ENCODE measurements around the gene SIRT2. TPM values are rescaled to one million over a fixed set of nuclear protein-coding genes. Genes with fewer than 3 reads are reported as not detected.
A peak's percentile ranks its signal among the peaks of the same experiment; 100 is the strongest.

The SIRT2 gene
- total RNA-seq, 1 donor from 2014 or later = 1,616 TPM

DNA sequence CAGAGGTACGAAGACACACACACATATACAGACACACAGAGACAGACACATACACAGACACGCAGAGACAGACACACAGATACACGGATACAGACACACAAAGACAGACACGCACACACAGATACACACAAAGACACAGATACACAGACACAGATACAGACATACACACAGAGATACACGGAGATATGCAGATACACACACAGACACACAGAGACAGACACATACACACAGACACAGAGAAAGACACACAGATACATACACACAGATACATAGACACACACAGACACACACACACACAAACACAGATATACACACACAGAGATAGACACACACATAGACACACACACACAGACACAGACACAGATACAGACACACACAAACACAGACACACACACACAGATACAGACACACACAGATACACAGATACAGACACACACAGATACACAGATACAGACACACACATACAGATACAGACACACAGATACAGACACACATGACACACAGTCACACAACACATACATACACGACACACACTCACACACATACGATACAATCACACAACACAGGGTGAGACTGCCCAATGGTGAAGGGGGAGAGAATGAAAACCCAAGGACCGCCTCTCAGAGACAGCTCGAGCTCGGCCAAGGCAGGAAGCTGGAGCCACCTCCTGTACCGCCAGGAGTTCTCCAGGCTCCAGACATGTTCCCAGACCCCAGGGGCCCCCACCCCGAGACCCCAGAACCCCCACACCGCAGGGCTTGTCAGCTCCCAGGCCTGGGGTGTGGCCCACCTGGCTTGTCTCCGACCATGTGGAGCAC is 21.4 kb upstream of the SIRT2 start:
- no peak for DNase-seq (ENCODE audit: low read depth)

DNA sequence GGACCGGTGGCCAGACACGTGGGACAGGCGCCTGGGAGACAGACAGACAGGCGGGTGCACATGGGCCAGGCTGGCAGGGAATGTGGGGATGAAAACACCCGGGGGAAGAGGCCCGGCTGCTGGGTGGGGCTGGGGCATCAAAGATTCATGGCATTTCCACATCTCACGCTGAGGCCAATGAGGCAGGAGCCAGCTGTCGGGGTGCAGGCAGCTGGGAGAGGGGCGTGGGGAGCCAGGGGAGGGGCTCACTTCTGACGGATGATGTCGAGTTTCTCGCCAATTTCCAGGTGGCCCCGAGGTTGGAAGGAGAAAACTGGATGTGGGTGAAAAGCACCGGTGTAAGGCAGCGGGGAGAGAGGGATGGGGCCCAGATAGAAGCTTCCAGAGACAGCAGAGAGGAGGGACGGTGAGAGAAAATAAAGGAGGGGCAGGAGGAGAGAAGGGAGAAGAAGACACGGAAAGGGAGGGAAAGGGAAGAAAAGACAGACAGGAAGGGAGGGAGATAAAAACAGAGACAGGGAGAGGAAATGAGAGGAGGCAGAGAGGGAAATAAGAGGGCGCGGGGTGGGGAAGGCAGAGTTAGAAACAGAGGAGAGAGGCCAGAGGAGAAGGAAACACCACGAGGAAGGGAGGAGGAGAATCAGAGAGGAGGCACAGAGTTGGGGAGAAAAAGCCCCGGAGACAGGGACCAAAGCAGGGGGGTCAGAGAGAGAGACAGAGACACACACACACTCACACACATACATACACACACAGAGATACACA is 20.6 kb upstream of the SIRT2 start:
- peak; percentile 73 for DNase-seq (ENCODE audit: low read depth)

DNA sequence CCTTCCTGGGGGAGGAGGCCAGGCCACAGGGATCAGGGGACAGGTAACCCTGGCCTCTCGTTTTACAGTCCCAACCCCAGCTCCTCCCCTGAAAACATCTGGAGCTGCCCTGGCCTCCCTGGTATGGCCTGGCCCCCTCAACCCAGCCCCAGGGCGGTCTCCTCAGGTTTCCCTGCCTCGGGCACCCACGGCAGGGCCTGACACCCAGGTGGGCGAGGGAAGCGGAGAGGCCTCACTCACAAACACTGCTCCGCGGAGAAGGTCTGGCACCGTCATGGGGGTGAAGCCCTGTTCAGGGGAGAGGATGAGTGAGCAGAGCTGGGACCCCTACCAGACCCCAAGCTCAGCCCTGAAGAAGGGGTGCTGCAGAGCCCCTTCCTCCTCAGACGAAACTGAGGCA is 19.1 kb upstream of the SIRT2 start:
- DNase-seq (ENCODE audit: low read depth) = no peak

DNA sequence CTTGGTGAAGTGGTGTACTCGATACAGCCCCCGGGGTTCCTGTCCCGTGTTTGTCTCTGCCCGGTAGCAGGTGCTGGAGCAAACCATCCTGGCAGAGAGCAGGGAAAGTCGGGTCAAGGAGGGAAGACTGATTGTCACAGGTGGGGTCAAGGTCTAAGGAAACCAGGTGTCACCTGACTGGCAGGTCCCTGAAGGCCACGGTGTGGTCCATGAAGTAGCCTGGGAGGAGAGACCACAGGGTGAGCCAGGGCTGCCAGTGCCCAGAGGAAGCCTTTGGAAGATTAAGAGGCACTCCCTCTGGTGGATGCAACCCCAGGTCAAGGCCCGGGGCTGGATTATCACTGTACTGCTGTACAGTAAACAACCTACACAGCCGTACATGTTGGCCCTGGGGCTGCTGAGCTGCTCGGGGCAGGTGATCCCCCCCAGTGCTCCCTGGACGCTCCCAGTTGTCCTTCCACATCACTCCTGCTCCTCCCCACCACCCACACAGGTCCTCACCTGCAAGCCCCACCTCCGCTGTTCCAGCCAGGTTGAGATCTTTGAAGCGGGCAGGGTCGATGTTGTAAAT is 18.6 kb upstream of the SIRT2 start:
- DNase-seq (ENCODE audit: low read depth) = peak; percentile 59

DNA sequence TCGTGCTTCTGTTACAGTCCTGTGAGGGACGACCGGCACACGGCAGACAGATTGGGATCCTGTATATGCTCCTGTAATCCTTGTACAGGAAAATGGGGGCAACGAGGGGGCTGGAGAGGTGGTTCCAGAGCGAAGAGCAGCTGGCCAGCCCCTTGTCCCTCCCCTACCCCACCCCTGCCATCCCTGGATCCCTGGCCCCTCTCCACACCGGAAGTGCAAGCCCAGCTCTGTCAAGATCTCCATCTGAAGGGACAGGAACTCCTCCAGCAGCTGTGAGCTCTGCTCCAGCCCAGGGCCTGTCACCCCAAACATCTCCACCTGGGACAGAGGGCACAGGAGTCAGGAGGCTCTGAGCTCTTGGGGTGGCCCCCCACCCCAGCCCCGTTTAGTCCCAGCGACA is 18.1 kb upstream of the SIRT2 start:
- DNase-seq (ENCODE audit: low read depth) = no peak

DNA sequence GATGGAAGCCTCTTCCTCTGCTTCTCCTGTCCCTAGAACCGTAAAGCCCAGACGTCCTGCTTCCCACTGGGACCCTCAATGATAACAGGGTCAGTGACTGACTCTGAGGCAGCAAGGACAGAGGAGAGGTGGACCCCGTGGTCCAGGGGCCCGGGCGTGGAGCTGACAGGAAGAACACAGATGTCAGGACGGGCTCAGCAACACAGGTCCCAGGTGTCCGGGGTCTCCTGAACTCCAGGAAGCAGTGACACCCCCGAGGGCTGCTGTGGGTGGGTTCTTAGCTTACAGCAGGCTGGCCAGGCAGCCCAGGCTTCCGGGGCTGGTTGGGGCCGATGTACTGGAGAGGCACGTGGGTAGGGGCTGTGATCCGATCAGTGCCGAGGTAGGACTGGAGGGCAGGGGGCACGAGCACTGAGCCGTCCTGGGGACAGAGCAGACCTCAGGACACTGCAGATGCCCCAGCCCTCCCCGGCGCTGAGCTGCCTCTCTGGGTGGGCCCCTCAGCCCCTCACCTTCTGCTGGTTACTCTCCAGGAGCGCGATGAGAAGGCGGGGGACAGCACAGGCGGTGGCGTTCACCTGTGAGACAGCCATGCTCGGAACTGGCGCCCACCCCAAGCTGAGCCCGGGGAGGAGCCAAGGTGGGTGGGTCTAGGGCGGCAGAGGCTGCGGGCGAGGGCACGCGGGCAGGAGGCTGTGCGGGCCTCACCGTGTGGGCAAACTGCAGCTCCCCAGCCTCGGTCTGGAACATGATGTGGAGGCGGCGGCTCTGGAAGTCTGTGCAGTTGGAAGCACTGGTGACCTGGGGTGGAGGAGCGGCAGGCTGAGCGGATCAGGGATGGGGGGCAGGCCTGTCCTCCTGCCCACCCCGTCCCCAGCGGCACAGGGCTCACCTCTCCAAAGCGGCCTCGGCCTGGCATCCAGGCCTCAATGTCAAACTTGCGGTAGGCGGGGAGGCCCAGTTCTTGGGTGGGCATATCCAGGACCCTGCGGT is 16.2 kb upstream of the SIRT2 start:
- DNase-seq (ENCODE audit: low read depth) = no peak

DNA sequence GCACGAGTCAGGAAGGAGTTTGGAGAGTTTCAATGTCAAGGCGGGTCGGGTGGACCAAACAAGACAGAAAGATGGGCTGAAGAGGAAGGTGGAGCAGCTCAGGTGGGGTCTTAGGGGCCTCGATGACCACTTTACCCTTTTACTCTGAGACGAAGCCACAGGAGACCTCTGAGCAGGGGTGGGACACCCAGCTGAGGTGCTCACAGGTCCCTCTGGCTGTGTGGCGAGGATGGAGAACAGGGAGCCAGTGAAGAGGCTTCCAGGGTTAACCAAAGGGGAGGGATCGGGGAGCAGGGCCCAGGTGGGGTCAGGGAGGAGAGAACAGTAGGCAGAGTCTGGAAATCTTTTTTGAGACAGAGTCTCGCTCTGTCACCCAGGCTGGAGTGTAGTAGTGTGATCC is 14.5 kb upstream of the SIRT2 start:
- DNase-seq (ENCODE audit: low read depth) = no peak

DNA sequence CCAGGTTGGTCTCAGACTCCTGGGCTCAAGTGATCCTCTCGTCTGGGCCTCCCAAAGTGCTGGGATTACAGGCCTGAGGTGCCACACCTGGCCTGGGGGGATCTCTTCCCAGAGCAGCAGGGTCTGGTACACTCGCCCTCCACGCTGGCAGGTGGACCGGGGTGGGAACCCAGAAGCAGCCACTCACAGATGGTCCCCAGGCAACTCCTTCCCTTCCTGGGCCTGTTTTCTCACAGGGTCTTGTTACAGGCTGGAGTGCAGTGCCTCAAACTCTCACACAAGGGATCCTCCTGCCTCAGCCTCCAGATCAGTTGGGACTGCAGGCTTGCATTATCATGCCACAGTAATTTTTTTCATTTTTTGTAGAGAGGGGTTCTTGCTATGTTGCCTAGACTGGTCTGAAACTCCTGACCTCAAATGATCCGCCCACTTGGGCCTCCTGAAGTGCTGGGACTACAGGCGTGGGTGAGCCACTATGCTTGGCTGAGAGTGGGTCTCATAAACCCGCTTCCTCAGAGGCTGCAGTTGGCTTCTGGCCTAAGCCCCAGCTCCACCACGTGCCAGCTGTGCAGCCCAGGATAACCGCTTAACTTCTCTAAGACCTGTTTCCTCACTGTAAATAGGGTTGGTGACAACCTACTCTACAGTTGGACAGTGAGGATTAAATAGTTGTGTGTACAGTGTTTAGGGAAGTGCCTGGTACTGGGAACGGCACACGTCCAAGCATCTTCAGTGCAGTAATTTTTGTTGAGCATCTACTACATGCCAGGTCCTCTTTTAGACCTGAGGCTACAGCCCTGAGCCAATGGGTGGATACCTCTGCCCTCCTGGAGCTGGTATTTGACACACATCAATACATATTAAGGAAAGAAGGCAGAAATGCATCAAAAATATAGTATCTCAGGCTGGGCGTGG is 13.4 kb upstream of the SIRT2 start:
- peak; percentile 73 for DNase-seq (ENCODE audit: low read depth)

DNA sequence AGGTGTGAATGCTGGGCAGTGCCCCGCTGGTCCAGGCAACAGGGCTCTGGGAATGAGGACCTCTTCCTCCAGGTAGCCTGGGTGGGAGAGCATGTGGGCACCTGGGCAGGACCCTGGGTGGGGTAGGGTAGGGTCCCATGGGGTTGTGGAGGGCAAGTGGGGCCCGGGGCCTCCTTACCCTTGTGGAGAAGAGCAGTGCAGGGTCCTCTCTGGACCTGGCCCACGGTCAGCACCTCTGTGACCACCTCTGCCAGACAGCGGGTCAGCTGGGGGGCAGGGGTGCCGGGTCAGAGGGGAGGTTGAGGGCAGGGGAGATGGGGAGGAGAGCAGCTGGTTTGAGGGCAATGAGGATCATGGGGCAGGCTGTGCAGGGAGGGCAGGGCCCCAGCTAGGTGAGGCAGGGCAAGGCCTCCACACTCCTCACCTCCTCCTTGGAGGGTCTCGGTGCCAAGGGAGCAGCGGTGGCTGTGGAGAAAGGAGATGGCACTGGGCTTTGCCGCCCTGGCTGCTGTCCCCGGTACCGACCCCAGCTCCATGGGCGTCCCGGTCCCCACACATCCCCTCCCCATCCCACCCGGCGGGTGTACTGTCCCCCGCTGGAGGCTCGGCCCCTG is 12.1 kb upstream of the SIRT2 start:
- no peak for DNase-seq (ENCODE audit: low read depth)

DNA sequence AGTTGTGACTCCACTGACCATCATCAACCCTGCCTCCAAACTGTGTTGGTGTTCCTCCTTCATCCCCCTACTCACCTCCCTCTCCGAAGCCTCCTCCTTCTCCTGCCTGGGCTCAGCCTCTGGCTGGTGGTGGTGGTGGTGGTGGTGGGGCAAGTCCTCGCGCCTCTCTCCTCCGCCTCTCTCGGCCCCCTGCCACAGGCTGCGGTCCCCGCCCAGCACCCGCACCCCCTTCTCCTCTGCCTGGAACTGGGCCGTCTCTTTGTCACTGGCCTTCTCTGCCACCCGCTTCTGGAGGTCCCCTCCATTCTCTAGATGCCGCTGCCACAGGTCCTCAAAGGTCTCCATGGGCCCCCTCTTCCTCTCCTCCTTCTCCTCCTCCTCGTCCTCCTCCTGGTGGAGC is 11.1 kb upstream of the SIRT2 start:
- no peak for DNase-seq (ENCODE audit: low read depth)

DNA sequence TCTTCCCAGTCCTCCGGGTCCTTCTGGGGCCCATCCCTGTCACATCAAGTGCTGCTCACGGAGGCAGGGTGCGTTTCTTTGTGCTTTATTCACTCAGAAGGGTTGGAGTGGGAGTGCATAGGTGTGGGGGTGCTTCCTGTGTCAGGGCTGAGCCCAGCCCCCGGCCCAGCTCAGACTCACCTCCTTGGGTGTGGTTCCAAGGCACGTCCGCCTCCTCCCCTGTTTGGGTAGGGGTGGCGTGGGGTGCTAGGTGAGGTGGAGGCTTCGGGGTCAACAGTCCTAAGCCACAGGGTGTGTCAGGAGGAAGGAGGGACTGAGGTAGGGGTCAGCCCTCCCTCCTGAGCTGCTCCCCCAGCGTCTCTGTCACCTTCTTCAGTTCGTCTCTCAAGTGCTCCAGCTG is 9.5 kb upstream of the SIRT2 start:
- DNase-seq (ENCODE audit: low read depth) = no peak

DNA sequence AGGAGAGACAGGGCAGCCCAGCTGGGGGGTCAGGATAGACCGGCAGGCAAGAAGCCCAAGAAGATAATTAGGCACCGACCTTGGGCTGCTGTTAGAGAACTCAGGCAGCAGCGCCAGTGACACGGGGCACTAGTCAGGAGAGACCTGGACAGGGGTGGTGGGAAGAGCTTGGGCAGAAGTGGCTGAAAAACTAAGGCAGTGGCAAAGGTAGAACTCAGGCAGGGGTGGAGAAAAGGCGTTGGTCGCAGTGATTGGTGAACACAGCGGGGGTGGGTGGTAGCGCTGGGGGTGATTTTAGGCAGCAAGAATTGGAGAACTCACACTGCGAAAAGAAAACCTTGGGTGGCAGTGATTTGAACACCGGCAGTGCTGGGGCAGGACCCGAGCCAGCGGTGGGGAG is 8.3 kb upstream of the SIRT2 start:
- no peak for DNase-seq (ENCODE audit: low read depth)

DNA sequence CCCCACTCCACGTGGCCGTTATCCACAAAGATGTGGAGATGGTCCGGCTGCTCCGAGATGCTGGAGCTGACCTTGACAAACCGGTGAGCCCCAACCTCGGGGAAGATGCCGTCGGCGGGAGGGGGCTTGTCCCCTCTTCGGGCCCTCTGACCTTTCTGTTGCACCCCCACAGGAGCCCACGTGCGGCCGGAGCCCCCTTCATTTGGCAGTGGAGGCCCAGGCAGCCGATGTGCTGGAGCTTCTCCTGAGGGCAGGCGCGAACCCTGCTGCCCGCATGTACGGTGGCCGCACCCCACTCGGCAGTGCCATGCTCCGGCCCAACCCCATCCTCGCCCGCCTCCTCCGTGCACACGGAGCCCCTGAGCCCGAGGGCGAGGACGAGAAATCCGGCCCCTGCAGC is 7.8 kb upstream of the SIRT2 start:
- DNase-seq (ENCODE audit: low read depth) = no peak

DNA sequence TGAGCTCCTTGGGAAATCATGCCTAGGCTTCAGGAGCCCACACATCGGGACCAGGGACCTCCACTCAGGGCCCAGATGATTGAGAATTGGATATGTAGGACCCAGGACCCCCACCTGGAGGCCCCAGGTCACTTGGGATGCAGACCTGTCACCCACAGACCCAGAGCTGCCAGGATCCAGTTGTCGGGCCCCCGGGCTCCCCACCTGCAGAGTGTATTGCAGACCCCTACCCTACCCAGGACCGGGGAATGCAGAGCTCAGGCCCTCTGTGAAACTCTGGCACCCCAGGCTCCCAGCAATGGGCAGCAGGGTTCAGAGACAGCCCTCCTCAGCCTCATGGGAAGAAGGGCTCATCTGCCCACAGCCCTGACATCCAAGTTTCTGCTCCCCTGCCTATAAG is 6.2 kb upstream of the SIRT2 start:
- no peak for DNase-seq (ENCODE audit: low read depth)

DNA sequence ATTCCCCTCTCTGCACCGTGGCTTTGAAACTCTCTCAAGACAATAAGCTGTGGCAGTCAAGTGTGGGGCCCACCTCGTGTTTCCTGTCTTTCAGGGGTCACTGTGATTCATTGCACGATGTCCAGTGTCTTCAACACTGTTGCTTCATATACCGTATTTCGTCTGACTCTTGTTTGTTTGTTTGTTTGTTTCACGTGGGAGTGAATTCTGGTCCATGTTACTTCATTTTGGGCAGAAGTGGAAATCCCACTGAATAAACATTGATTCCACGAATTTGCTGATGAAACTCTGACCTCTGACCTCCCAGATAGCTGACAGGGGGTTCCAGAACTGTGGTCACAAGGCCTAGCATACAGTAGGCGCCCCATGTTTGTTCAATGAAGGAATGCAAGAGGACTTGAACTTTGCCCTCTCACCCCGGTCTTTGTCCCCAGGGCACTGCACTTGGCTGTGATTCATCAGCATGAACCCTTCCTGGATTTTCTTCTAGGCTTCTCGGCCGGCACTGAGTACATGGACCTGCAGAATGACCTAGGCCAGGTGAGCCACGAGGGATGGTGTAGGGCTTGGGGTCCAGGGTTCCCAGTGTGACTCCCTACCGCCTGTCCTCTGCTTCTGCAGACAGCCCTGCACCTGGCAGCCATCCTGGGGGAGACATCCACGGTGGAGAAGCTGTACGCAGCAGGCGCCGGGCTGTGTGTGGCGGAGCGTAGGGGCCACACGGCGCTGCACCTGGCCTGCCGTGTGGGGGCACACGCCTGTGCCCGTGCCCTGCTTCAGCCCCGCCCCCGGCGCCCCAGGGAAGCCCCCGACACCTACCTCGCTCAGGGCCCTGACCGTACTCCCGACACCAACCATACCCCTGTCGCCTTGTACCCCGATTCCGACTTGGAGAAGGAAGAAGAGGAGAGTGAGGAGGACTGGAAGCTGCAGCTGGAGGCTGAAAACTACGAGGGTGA is 5.4 kb upstream of the SIRT2 start:
- no peak for DNase-seq (ENCODE audit: low read depth)

DNA sequence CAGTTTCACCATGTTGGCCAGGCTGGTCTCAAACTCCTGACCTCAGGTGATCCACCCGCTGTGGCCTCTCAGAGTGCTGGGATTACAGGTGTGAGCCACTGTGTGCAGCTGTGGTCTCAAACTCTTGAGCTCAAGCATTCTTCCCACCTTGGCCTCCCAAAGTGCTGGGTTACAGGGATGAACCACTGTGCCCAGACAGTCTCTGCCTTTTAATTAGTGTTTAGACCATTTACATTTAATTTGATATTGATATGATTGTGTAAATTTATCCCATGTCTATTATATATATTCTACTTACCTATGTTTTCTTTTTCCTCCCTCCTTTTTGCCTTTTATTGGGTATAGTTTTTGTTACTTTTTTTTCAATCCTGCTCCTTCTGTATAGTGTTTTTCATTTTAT is 2.3 kb upstream of the SIRT2 start:
- DNase-seq (ENCODE audit: low read depth) = no peak

DNA sequence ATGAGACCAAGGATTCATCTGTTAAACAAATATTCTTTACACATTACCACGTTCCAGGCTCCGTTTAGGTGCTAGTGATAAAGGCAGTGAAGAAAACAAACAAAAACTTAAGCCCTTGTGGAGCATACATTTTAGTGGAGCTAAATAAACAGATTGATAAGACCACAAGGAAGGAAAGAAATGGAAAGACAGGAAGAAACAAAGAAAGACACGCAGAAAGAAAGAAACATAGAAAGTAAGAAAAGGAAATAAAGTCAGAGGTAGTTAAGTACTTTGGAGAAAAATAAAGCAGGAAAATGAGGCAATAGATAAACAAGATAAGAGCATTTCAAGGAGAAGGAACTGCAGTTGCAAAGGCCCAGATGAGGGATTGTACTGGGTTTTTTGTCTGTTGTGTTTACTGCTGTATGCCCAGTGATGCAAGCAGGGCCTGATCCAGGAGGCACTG is 1.3 kb upstream of the SIRT2 start:
- DNase-seq (ENCODE audit: low read depth) = no peak

DNA sequence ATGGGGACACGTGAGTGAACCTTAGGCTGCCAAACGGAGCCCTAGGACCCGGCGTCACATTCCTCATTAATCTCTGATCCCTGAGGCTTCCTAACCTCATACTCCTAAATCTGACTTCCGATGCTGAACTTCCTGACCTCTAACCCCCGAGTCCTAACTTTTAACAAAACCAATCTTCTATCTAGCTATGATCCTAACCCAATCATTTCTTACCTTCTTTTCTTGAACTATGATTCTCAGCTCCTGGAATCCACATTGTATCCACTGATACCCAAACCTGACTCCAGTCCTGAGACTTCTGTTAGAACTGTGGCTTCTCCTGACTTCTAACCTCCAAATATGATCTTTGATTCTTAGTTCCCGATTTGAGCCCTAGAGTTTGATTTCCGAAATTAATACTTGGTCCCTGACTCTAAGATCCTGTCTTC is 798 bp upstream of the SIRT2 start:
- peak; percentile 84 for DNase-seq (ENCODE audit: low read depth)

Data from myocyte (in vitro differentiated cells).